ENCODE measurements around the gene S100B. TPM values are rescaled to one million over a fixed set of nuclear protein-coding genes. Genes with fewer than 3 reads are reported as not detected.

The S100B gene
- total and polyA plus RNA-seq, 2 of the 13 experiments (the other 11 are each of a cell fraction or from before 2014, with no cell fraction given): not detected

DNA sequence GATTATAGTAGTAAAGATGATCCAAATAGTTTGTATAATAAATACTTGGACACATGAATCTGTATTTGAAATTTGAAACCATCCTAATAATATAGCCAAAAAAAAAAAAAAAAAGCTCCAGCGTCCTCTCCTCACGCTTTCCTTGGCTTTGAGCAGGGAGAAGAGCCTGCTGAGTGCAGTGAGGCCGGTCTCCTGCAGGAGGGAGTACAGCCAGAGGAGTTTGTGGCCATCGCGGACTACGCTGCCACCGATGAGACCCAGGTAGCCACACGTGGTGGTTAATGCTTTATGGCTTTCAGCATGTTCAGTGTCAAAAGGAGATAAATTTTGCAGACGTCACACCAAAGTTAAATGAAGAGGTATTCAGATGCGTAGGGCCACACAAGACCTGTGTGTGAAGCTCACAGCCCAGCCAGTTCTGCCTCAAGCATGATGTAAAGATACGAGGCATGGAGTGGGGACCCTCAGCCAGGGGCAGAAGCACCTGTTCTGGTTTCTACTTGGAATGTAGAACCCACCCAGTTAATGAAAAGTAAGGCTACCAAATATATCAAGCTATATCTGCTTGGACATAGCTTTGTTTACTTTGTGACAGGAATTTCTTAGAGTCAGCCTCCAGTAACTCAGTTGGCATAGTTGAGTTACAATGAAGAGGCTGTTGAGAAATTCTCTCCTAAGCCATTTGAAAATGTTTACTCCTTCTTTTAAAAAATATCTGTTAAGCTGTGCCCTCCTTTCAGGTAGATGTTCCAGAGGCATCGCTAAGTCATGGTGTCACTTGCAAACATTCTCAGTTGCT, 38.7 kb upstream of the S100B start:
- Histone ChIP-seq H2AFZ (ENCODE audit: low read length) (no peak overlapping the region), H3K4me2 (ENCODE audit: low read depth, low read length) (no peak overlapping the region), H3K27ac (ENCODE audit: extremely low read length, insufficient read depth, low read length) (no peak overlapping the region), H3K27me3 (ENCODE audit: control insufficient read depth in 1 of 2, insufficient read depth in 2 of 2, low read length in 2 of 2) (no peaks in the 10 kb centered on the region), H3K9ac (ENCODE audit: insufficient read depth, low read depth, low read length) (no peak overlapping the region), H3K36me3 (replicated peaks in 1 of 2; ENCODE audit: control insufficient read depth in 1 of 2, insufficient read depth in 2 of 2, low read length in 2 of 2) (peaks cover 18 to 56% of the 10 kb centered on the region in 2 experiments), H3K4me1 (ENCODE audit: insufficient read depth, low read length) (peaks cover 15% of the 10 kb centered on the region), H4K20me1 (ENCODE audit: insufficient read depth, low read length) (peaks cover 4% of the 10 kb centered on the region; the same call in 1 of the 2 replicates), H3K79me2 (ENCODE audit: insufficient read depth, low read length) (peaks cover 12% of the 10 kb centered on the region), H3K4me3 (replicated peaks in 1 of 3; ENCODE audit: insufficient read depth in 1 of 3, low read depth in 2 of 3, low read length in 3 of 3) (no peak overlapping the region), H3K9me3 (ENCODE audit: low read length) (no peaks in the 10 kb centered on the region)
- 89% methylated on average over 11 of the region's 12 CpGs for WGBS (ENCODE audit: low lambda C conversion rate)
- no peak for FAIRE-seq
- in situ Hi-C loops (cut with HindIII; ENCODE audit: extremely low pct_ligation_motif_present, low pct_unique_long_range_greater_than_20kb): no loop called here
- ATAC-seq: no peak
- POLR2A ChIA-PET: interaction anchor here (1.1 kb wide), 1 partner anchor 8 kb away, joined by 3 read pairs; the partner anchor contains the start of gene PRMT2
- CTCF ChIA-PET (ENCODE audit: low intra/inter-chr PET ratio, low total read pairs): no interaction called here
- no peak for DNase-seq (ENCODE audit: low spot score)
- intact Hi-C loops (cut with micrococcal nuclease; ENCODE audit: unreplicated experiment): no loop called here
- BruUV-seq (replicated peaks): no TSS peak
- TF ChIP-seq RFX1 (IDR thresholded peaks at IDR 0.05) (no peak), HNRNPLL (IDR thresholded peaks at IDR 0.05; ENCODE audit: low read depth, low read length, poor library complexity, severe bottlenecking) (no peak), EEA1 (CRISPR knock-in tag; IDR thresholded peaks at IDR 0.05; ENCODE audit: borderline replicate concordance) (no peak), ZNF382 (CRISPR knock-in tag; IDR thresholded peaks at IDR 0.05; ENCODE audit: borderline replicate concordance) (no peak), NPAS2 (CRISPR knock-in tag; IDR thresholded peaks at IDR 0.05; ENCODE audit: borderline replicate concordance) (no peak), ZNF784 (CRISPR knock-in tag; IDR thresholded peaks at IDR 0.05; ENCODE audit: borderline replicate concordance) (no peak), ZMAT3 (CRISPR knock-in tag; conservative IDR thresholded peaks at IDR 0.05) (no peak), ZBTB10 (CRISPR knock-in tag; IDR thresholded peaks at IDR 0.05; ENCODE audit: borderline replicate concordance) (no peak), PCBP1 (IDR thresholded peaks at IDR 0.05; ENCODE audit: borderline replicate concordance, low read depth, low read length) (no peak), ZNF607 (CRISPR knock-in tag; IDR thresholded peaks at IDR 0.05; ENCODE audit: borderline replicate concordance) (no peak), ZNF83 (CRISPR knock-in tag; IDR thresholded peaks at IDR 0.05; ENCODE audit: borderline replicate concordance) (no peak)
- TF ChIP-seq, protein P1, sequence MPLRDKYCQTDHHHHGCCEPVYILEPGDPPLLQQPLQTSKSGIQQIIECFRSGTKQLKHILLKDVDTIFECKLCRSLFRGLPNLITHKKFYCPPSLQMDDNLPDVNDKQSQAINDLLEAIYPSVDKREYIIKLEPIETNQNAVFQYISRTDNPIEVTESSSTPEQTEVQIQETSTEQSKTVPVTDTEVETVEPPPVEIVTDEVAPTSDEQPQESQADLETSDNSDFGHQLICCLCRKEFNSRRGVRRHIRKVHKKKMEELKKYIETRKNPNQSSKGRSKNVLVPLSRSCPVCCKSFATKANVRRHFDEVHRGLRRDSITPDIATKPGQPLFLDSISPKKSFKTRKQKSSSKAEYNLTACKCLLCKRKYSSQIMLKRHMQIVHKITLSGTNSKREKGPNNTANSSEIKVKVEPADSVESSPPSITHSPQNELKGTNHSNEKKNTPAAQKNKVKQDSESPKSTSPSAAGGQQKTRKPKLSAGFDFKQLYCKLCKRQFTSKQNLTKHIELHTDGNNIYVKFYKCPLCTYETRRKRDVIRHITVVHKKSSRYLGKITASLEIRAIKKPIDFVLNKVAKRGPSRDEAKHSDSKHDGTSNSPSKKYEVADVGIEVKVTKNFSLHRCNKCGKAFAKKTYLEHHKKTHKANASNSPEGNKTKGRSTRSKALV (CRISPR knock-in tag; IDR thresholded peaks at IDR 0.05): no peak
- TF ChIP-seq, protein P2, sequence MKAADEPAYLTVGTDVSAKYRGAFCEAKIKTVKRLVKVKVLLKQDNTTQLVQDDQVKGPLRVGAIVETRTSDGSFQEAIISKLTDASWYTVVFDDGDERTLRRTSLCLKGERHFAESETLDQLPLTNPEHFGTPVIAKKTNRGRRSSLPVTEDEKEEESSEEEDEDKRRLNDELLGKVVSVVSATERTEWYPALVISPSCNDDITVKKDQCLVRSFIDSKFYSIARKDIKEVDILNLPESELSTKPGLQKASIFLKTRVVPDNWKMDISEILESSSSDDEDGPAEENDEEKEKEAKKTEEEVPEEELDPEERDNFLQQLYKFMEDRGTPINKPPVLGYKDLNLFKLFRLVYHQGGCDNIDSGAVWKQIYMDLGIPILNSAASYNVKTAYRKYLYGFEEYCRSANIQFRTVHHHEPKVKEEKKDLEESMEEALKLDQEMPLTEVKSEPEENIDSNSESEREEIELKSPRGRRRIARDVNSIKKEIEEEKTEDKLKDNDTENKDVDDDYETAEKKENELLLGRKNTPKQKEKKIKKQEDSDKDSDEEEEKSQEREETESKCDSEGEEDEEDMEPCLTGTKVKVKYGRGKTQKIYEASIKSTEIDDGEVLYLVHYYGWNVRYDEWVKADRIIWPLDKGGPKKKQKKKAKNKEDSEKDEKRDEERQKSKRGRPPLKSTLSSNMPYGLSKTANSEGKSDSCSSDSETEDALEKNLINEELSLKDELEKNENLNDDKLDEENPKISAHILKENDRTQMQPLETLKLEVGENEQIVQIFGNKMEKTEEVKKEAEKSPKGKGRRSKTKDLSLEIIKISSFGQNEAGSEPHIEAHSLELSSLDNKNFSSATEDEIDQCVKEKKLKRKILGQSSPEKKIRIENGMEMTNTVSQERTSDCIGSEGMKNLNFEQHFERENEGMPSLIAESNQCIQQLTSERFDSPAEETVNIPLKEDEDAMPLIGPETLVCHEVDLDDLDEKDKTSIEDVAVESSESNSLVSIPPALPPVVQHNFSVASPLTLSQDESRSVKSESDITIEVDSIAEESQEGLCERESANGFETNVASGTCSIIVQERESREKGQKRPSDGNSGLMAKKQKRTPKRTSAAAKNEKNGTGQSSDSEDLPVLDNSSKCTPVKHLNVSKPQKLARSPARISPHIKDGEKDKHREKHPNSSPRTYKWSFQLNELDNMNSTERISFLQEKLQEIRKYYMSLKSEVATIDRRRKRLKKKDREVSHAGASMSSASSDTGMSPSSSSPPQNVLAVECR (CRISPR knock-in tag; IDR thresholded peaks at IDR 0.05; ENCODE audit: borderline replicate concordance): no peak

Measured in HepG2 (cell line).